ENCODE data around the gene OGFOD2. TPM values are rescaled to one million over a fixed set of nuclear protein-coding genes. Genes with fewer than 3 reads are reported as not detected.

Gene OGFOD2
- total and polyA plus RNA-seq, 2 of the 13 experiments (the other 11 are each of a cell fraction or from before 2014, with no cell fraction given), result 13.2 to 14.6 TPM

GRCh38 chr12:122985338-122986257 lies 10.6 kb downstream of the OGFOD2 start:
- H3K4me2 ChIP-seq (ENCODE audit: low read depth, low read length), result no peak overlapping the region
- peak overlapping the region; percentile 93 for H3K27ac ChIP-seq (ENCODE audit: extremely low read length, insufficient read depth, low read length)
- H3K9me3 ChIP-seq (ENCODE audit: low read length), result no peaks in the 10 kb centered on the region
- BruUV-seq (replicated peaks), result no TSS peak
- H3K4me1 ChIP-seq (ENCODE audit: insufficient read depth, low read length), result peaks cover 42% of the 10 kb centered on the region
- no peak overlapping the region for H3K4me3 ChIP-seq (replicated peaks in 1 of 3; ENCODE audit: insufficient read depth in 1 of 3, low read depth in 2 of 3, low read length in 3 of 3)
- ATAC-seq (no peak), FAIRE-seq (no peak), DNase-seq (ENCODE audit: low spot score) (no peak)
- H2AFZ ChIP-seq (ENCODE audit: low read length), result no peak overlapping the region
- peaks cover 19% of the 10 kb centered on the region for H3K79me2 ChIP-seq (ENCODE audit: insufficient read depth, low read length)
- intact Hi-C loops (cut with micrococcal nuclease; ENCODE audit: unreplicated experiment), result loop anchor here (2.0 kb wide), 1 partner anchor 37 kb away; no protein-coding TSS in a partner anchor
- ChIA-PET POLR2A (interaction anchor here (1.2 to 5.0 kb wide), 4 partner anchors 11 to 247 kb away, joined by 4 to 49 read pairs (median 26); partner anchors contain the start of genes MPHOSPH9, MTRFR and OGFOD2), CTCF (ENCODE audit: low intra/inter-chr PET ratio, low total read pairs) (no interaction called here)
- WGBS (ENCODE audit: low lambda C conversion rate), result 88% methylated on average over 6 of the region's 45 CpGs
- no peaks in the 10 kb centered on the region; a peak in 1 of 5 replicates for H3K27me3 ChIP-seq (ENCODE audit: control insufficient read depth in 1 of 2, insufficient read depth in 2 of 2, low read length in 2 of 2)
- peaks cover 7 to 12% of the 10 kb centered on the region in 2 experiments; a peak in 4 of 5 replicates for H3K36me3 ChIP-seq (replicated peaks in 1 of 2; ENCODE audit: control insufficient read depth in 1 of 2, insufficient read depth in 2 of 2, low read length in 2 of 2)
- no peaks in the 10 kb centered on the region for H4K20me1 ChIP-seq (ENCODE audit: insufficient read depth, low read length)
- in situ Hi-C loops (cut with HindIII; ENCODE audit: extremely low pct_ligation_motif_present, low pct_unique_long_range_greater_than_20kb), result no loop called here
- peak overlapping the region; percentile 64 for H3K9ac ChIP-seq (ENCODE audit: insufficient read depth, low read depth, low read length)
- no peak for TF ChIP-seq ZNF441 (CRISPR knock-in tag; IDR thresholded peaks at IDR 0.05; ENCODE audit: borderline replicate concordance)
- 0 out of 2 replicates have a peak, but pooled peaks have one; percentile 2 for TF ChIP-seq ATF5 (CRISPR knock-in tag; IDR thresholded peaks at IDR 0.05; ENCODE audit: low read depth)

- BruUV-seq (replicated peaks), result no TSS peak
- ATAC-seq, result no peak
- Histone ChIP-seq H3K4me1 (ENCODE audit: insufficient read depth, low read length) (peaks cover 42% of the 10 kb centered on the region), H3K9ac (ENCODE audit: insufficient read depth, low read depth, low read length) (no peak overlapping the region), H3K36me3 (replicated peaks in 1 of 2; ENCODE audit: control insufficient read depth in 1 of 2, insufficient read depth in 2 of 2, low read length in 2 of 2) (peaks cover 7 to 12% of the 10 kb centered on the region in 2 experiments; a peak in 4 of 5 replicates), H3K27ac (ENCODE audit: extremely low read length, insufficient read depth, low read length) (no peak overlapping the region), H3K27me3 (ENCODE audit: control insufficient read depth in 1 of 2, insufficient read depth in 2 of 2, low read length in 2 of 2) (no peaks in the 10 kb centered on the region; a peak in 1 of 5 replicates), H4K20me1 (ENCODE audit: insufficient read depth, low read length) (no peaks in the 10 kb centered on the region), H3K9me3 (ENCODE audit: low read length) (no peaks in the 10 kb centered on the region), H2AFZ (ENCODE audit: low read length) (no peak overlapping the region), H3K79me2 (ENCODE audit: insufficient read depth, low read length) (peaks cover 12% of the 10 kb centered on the region), H3K4me3 (replicated peaks in 1 of 3; ENCODE audit: insufficient read depth in 1 of 3, low read depth in 2 of 3, low read length in 3 of 3) (no peak overlapping the region), H3K4me2 (ENCODE audit: low read depth, low read length) (no peak overlapping the region)
- ChIA-PET POLR2A (no interaction called here), CTCF (ENCODE audit: low intra/inter-chr PET ratio, low total read pairs) (no interaction called here)
- FAIRE-seq, result no peak
- intact Hi-C loops (cut with micrococcal nuclease; ENCODE audit: unreplicated experiment), result no loop called here
- WGBS (ENCODE audit: low lambda C conversion rate), result 100% methylated on average over 3 of the region's 40 CpGs
- TF ChIP-seq HNRNPL (IDR thresholded peaks at IDR 0.05; ENCODE audit: low read depth, low read length) (0 out of 2 replicates have a peak, but pooled peaks have one; percentile 39), AGO2 (optimal IDR thresholded peaks at IDR 0.05; ENCODE audit: low read depth, low read length) (peak; percentile 78), RELA (CRISPR knock-in tag; IDR thresholded peaks at IDR 0.05) (no peak)
- in situ Hi-C loops (cut with HindIII; ENCODE audit: extremely low pct_ligation_motif_present, low pct_unique_long_range_greater_than_20kb), result no loop called here
- no peak for DNase-seq (ENCODE audit: low spot score)
Observed at GRCh38 chr12:122986258-122986871, 11.3 kb downstream of the OGFOD2 start.

Data from HepG2 (cell line).